ENCODE results near the gene TOMM20.
"Not testable (repeated sequence)": the region's sequence is repeated elsewhere in the genome, so short reads cannot be mapped to it uniquely, and the experiment has no call there.

TOMM20 gene

DNA sequence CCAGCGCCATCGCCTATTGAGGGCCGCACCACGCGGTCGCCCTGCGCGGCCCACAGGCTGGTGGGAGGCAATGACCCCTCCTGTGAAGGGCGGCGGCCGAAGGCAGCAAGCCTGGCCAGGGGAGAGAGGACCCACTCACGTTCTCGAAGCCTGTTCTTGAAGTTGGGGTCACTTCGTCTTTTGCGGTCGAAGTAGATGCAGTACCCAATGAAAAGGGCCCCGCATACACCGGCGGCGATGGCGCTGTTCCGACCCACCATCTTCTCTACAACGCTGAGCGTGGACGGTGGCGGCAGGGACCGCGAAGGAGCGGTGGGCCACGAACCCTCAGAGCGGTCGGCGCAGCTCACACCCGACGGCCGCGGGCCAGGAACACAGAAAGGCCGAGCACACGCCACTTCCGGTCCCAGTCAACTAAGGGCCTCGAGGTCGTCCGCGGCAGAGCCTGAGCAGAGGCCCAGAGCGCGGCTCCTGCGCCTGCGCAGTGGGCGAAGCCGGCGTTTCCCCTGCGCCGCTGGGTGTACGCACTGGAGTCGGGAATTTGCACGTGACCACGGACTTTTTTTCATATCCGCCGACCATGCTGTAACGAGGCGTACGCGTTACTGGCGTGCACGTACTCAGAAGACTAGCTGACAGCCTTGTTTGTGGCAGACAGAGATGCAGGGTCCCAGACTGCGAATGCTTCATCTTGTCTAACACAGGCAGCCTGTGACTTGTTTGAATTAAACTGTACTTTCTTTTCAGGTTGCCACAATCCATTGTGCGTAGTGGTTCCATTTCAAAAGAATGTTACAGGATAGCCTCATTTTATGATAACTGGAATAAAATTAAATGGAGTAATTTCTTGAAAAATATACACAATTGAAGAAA lies at the start of gene TOMM20:
TSS of gene TOMM20 (minus strand) at position 382 of the 873 bp plus-strand sequence. CDS start at position 260, 122 bp downstream.
- DNase-seq, result peak; percentile 97

DNA sequence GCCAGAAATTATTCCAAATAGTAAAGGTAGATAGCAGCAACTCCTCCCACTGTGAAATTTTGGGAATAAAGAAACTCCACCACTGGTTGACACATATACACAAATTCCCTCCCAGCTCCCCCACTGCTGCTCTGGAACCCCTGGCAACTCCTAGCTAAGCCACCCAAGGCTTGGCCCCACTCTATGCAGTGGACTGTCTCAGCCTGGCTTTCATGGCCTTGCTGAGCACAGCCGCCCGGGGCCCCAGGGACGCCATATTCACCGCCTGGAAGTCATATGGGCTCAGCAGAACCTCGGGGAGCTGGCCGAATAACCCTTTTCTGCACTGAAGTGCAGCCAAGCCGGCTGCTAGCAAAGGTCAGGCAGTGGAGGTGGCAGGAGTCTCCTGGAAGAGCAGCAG lies 47.8 kb upstream of the TOMM20 start:
- DNase-seq, result no peak

DNA sequence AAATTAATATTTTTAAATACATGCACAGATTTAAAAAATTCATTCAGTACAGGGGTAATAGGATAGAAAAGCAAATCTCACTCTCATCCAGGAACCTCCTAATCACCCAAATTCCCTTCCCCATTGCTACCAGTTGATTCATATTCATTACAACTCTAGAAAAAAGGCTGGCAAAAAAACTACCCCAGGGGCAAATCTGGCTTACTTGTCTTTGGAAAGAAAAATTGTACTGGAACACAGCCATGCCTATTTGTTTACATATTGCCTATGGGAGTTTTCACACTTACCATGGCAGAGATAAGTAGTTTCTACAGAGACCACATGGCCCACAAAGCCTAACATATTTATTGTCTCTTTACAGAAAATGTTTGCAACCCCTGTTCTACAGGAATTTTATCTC lies 41.3 kb upstream of the TOMM20 start:
- no peak for DNase-seq

DNA sequence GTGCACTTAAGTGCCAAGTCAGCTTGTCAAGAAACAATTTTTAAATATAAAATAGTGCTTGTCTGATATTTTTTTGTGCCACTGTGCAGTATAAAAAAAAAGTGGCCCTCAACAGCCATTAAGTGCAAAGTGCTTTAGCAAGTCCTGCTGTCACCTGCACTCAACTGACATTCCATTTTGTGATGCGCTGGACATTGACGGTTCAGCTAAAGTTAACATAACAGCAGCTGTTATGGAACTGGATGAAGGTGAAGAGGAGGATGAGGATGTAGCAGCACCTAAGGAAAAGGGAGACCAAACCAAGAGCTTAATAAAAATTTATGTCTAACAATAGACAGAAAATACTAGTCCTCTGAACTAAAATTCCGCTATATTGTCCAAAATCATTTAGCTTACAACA lies 39.7 kb upstream of the TOMM20 start:
- no peak for DNase-seq

DNA sequence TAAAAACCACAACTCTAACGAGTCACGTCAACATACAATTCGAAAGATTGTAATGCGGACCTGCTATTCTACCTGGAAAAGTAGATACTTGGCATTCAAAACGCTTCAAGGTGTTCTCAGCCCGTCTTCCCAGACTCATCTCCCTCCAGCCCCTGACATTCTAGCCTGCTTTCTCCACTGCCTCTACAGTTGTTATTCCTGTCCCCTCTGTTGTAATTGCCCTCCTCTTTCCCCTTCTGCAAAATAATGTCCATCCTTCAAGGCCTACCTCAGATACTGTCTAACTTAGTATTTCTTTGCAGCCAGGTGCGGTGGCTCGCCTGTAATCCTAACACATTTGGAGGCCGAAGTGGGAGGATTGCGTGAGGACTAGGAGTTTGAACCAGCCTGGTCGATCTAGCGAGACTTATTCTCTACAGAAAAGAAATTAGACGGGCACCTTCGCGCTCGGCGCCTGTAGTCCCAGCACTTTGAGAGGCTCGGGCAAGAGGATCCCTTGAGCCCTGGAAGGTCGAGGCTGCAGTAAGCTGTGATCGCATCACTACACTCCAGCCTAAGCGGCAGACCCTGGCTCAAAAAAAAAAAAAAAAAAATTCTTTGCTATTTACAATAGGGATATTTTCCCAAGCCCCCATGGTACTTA lies 33.2 kb upstream of the TOMM20 start:
- DNase-seq, result no peak

DNA sequence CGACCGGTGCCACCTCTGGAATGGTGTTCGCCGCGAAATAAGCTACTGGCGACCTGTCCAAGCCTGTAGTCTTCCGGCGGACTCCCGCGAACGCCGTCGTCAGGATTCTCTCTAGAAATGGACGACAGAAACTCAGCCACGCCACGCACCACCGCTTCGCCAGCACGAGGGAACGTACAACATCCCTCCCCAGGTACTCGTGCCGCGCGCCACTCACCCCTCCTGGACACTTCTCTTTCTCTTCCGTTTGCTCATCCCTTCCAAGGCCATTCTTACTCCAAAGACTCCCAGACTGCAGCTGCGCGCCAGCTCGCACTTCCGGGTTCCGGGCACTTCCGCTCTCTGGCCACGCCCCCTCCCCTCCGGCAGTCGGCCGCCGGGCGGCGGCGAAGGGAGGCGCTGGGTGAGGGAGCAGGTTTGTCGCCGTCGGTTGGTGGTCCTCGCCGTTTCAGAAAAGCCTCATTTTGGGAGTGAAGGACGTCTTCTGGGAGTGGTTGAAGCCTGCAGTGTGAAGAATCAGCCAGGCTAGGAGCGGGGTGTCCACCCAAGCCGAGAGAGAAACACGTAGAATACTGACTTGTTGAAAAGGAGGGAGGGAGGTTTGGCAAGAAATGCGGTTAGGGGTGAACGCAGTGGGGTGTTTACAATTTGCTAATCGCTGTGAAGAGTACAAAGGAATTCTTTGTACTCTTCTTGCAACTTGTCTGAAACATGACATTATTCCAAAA lies 32.5 kb upstream of the TOMM20 start, which contains the start of gene RBM34:
TSS of gene RBM34 (minus strand) at position 294 of the 728 bp plus-strand sequence. CDS start at position 270, 24 bp downstream.
- peak; percentile 88 for DNase-seq

DNA sequence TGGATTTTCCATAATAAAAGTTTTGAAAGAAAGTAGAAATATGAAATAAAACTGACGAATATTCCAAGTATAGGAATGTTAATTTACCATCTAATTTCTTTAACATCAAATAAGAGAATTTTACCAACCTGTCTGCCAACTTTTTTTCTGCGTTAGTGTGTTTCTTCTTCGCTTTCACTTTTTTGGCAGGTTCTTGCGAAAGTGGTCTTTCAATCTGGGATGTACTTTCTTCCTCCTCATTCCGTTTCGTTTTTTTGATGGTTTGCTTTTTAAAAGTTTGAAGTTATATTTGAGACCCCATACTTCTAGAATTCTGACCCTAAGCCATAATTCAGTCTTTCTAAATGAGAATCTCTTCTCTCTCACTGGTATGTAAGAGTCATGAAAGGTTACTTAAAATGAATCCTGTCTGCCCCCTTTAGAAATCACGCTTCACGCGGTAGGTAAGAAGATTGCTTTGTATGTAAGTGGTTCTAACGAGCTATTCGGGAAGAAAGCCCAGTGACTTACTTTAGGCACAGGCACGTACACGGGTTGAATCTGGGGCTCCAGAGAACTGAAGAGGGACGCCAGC lies 31.8 kb upstream of the TOMM20 start:
- peak; percentile 76 for DNase-seq

DNA sequence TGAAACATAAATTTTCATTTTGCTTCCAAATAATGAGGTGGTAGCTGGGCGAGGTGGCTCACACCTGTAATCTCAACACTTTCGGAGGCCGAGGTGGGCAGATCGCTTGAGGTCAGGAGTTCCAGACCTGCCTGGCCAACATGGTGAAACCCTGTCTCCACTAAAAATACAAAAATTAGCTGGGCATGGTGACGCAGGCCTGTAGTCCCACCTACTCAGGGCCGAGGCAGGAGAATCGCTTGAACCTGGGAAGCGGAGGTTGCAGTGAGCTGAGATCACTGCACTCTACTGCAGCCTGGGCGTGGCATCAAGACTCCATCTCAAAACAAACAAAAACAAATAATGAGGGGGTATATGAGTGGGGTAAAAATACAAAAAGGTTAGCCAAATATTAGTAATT lies 31.3 kb upstream of the TOMM20 start:
- DNase-seq, result not testable (repeated sequence)

DNA sequence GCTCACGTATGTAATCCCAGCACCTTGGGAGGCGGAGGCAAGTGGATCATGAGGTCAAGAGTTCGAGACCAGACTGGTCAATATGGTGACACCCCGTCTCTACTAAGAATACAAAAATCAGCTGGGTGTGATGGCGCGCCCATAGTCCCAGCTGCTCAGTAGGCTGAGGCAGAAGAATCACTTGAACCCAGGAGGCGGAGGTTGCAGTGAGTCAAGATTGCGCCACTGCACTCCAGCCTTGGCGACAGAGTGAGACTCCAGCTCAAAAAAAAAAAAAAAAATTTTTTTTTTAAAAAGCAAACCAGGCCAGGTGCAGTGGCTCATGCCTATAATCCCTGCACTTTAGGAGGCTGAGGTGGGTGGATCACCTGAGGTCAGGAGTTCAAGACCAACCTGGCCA lies 30.6 kb upstream of the TOMM20 start:
- not testable (repeated sequence) for DNase-seq

DNA sequence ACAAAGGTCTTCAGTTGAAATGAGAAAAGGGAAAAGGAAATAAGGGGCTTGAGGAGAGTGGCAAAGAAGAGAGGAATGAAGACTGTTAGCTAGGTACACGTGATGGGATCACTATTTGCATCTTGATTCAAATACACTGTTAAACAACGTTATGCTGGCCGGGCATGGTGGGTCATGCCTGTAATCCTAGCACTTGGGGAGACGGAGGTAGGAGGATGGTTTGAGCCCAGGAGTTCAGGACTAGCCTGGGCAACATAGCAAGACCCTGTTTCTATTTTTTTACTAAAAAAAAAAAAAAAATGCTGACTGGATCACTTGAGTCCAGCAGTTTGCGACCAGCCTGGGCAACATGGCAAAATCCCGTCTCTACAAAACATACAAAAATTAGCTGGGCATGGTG lies 30.0 kb upstream of the TOMM20 start:
- no peak for DNase-seq

DNA sequence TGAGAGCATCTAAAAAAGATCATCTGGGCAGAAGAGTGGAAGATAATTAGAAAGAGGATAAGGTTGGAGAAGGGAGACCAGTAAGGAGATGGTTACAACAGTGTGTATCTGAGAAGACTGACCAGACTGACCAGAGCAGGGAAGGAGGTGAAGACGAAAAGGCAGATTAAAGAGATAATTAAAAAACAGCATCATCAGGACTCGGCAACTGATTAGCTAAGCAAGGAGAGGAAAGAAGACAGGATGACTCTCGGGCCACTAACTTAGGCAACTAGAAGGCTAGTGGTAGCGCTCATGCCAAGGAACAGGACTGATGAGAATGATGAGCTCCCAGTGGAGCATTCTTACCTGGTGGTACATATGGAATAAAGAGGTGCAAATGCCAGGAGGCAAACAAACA lies 28.5 kb upstream of the TOMM20 start:
- no peak for DNase-seq

DNA sequence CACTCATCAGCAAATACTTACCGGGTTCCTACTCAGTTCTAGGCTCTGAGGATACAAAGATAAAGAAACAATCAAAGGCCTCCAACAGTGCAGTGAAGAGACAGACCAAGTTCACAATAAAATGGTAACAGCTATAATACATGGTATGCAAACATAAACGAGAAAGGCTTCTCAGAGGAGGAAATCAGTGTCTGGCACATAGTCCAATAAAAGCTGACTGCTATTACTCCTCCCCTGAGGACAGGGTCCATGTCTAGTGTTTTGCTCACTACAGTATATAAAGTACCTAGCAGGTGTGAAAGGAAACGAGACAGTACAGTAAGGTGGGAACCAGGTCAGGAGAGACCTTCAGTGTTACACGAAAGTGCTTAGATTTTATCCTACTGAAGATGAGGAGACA lies 28.1 kb upstream of the TOMM20 start:
- no peak for DNase-seq

DNA sequence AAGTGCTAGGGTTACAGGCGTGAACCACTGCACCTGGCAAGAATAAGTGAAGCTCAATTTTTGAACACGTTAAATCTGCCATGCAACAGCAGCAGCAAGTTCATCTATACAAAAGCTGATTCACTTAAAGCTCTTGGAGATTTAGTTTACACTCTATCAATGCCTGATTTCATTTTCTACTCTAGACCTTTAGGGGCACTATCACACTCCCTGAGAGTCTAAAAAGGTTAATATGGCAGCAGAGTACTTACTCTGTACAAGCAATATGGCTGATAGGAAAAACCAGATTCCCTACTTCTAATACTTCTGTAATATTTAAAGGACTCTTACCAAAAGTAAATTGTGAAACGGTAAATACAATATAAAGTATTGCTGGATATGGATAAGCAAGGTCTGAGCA lies 27.6 kb upstream of the TOMM20 start:
- no peak for DNase-seq

DNA sequence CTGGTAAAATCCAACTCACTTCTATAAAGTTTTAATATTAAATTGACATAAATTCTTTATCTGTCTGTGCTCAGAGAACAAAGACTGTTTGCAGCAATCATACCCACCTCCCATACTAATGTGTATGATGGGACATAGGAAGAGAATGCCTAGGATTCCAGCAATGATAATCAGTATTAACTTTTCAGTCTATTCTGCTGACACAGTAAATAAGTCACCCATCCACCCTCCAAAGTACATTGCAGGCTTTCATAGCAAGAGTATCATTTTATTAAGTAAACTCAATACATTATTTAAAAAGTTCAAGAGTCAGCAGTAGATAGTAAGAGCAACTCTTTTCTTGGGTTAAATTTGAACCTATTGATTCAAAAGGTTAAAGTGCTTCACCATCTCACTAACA lies 23.6 kb upstream of the TOMM20 start:
- no peak for DNase-seq

DNA sequence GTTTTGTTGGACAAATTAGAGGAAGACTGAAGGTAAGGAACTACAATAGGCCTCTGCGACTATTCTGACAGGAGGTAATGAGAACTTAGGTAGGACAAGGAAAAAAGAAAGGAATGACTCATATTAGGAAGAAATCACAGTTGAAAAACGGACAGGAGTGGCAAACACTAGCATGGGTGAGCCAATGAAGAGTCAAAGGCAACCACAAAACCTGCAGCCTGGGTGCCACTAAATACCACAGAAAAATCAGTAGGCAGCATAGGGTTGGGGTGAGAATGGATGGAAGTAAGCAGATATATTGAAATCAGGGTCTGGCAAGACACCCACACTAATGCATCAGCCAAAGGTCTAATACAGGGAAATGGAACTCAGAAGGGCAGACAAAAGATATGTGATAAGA lies 22.4 kb upstream of the TOMM20 start:
- DNase-seq, result no peak

DNA sequence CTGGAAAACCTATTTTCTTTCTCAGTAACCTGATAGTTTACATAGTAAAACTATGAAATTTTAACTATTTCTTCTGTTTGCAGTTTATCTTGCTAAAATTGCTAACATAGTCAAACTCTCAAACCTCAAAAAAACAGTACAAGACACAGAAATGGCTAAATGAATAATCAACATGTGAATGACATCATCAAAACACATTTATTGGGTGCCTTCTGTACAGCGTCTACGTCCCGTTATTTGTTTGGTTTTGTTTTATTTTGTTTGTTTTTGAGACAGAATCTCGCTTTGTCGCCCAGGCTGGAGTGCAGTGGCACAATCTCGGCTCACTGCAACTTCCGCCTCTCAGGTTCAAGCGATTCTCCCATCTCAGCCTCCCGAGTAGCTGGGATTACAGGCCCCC lies 21.2 kb upstream of the TOMM20 start:
- DNase-seq, result no peak

DNA sequence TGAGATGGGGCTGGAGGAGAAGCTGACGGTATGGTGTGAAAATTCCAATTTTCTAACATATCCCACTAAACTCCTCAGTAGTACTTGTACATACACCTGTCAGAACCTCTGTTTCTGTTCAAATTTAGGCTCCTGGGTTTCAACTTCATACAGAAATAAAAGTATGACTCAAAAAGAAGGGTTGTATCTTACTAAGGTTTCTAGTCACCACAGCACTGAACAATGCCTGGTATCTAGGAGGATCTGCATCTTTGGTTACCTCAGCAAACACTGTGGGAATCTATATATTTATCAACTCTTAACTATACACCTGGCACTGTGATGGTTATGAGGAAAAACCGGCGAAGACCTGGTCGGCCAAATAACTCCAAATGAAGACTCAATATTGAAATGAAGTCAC lies 18.6 kb upstream of the TOMM20 start:
- DNase-seq, result no peak

DNA sequence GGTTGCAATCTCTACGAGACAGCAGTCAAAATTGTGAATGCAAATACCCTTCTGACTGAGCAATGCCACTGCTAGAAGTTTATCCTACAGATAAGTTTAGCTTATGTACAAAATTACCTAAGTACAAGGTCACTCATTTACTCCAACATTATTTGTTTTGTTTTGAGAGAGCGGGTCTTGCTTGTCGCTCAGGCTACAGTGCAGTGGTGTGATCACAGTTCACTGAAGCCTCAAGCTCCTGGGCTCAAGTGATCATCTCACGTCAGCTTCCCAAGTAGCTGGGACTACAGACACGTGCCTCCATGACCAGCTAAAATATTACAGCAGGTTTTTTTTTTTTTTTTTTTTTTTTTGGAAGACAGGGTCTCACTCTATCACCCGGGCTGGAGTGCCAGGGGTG lies 17.0 kb upstream of the TOMM20 start:
- no peak for DNase-seq

DNA sequence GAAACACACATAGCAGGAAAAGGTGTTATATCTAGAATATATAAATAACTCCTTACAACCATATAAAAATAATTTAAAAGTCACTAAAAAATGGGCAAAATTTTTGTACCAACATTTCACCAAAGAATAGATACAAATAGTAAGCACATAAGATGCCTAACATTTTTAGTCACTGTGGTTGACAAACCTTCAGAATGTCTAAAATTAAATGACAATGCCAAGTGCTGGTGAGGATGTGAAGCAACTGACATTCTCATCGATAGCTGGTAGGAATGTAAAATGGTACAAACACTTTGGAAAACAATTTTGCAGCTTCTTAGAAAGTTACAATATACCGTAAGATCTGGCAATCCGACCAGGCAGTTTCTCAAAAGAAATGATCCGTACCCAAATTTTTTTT lies 14.4 kb upstream of the TOMM20 start:
- DNase-seq, result no peak

DNA sequence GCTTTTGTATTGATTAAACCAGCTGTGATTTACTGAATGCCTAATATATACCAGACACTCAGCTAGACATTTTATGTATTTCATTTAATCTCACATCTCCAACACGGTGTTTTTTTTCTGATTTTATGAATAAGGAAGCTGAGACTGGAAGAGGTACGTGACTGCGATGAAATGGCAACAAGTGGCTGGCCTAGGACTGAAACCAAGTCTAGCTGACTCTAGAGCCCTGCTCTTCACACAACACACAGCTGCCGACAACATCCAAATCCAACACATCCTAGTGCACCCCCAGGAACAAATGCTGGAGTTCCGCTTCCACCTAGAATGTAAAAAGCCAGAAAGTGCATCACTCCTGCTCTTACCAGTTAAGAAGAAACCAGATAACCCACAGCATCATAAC lies 10.7 kb upstream of the TOMM20 start:
- no peak for DNase-seq

DNA sequence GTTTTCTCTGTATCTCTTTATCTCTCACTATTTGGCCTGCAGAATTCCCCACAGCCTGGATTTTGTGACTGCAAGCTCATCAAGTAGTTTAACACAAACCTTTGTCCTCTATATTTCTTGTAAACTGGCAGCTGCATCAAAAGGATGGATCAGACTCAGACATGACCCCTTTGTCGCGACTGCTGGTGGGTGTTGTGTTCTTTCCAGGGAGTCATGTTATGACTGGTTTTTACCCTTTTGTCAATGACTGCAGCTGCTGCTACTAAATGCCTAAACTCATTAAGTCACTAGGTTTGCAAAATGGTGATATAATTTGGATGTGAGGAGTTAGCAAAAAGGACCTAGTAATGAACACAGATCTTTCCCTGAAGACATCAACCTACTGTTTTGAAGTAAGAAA lies 10.2 kb upstream of the TOMM20 start:
- no peak for DNase-seq

DNA sequence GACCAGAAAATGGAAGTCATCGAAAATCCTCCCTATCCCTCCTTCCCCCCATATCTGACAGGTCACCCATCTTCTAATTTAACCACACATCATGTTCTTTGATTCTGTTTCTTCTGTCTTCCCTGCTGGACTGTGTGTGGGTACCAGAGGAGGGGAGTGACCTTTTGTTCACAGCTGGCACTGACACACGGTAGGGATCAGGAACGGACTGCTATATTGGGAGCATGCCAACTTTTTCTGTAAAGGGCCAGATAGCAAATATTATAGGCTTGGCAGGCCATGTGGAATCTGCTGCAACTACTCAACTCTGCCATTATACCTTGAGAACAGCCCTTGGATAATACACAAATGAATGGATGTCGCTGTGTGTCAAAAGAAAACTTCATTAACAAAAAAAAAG lies 7.5 kb upstream of the TOMM20 start:
- DNase-seq, result no peak

DNA sequence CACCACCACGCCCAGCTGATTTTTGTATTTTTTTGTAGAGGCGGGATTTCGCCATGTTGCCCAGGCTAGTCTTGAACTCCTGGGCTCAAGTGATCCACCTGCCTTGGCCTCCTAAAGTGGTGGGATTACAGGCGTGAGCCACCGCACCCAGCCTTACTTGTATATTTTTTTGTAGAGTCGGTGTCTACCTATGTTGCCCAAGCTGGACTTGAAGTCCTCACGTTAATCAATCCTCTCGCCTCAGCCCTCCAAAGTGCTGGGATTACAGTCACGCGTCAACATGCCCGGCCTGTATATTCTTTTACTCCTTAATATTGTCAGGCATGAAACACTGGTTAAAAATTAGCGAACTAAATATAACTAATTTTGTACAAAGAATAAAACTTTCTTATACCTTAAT lies 5.5 kb upstream of the TOMM20 start:
- no peak for DNase-seq
